Endothelial cell of umbilical vein (primary cell): ENCODE results near the gene ACP3.

Experiments used
- EZH2 ChIP-seq: IDR thresholded peaks from 2 replicates; pipeline ENCODE4 v1.6.1; 2012; ENCODE audit warnings: borderline replicate concordance, low read depth, mild to moderate bottlenecking, moderate library complexity, low read length, inconsistent platforms; ENCODE audit not compliant: severe bottlenecking
- JUN ChIP-seq: IDR thresholded peaks from 2 replicates; pipeline ENCODE4 v1.6.1; 2011; ENCODE audit warnings: borderline replicate concordance, low read depth; ENCODE audit not compliant: insufficient read length, insufficient read depth
- MYC ChIP-seq: IDR thresholded peaks from one replicate; pipeline ENCODE4 v1.6.1; 2011; ENCODE audit warnings: mild to moderate bottlenecking, low read depth, low read length
- POLR2A ChIP-seq: IDR thresholded peaks from 2 replicates; pipeline ENCODE4 v1.6.1; 2012; ENCODE audit warnings: low read depth, mild to moderate bottlenecking, control low read depth, low read length
- POLR2AphosphoS5 ChIP-seq: IDR thresholded peaks from 2 replicates; pipeline ENCODE4 v1.6.1; 2012; ENCODE audit warnings: low read depth, mild to moderate bottlenecking, control low read depth, low read length, moderate library complexity; ENCODE audit not compliant: insufficient read depth
- TF ChIP-seq, protein P1 (sequence below), 2 donors: IDR thresholded peaks; 1 replicate in 1 of 2; 2 replicates in 1 of 2; pipeline ENCODE4 v1.5.1; 2011; ENCODE audit warnings: low read length in 2 of 2, mild to moderate bottlenecking in 2 of 2, moderate library complexity in 2 of 2, control low read depth in 1 of 2, inconsistent platforms in 1 of 2, low read depth in 1 of 2; ENCODE audit not compliant: insufficient read depth in 1 of 2; ENCODE audit errors: extremely low read depth in 1 of 2
- TF ChIP-seq, protein P2 (sequence below): IDR thresholded peaks from 2 replicates; pipeline ENCODE4 v1.6.1; 2011; ENCODE audit not compliant: insufficient read depth, insufficient read length

DNA sequence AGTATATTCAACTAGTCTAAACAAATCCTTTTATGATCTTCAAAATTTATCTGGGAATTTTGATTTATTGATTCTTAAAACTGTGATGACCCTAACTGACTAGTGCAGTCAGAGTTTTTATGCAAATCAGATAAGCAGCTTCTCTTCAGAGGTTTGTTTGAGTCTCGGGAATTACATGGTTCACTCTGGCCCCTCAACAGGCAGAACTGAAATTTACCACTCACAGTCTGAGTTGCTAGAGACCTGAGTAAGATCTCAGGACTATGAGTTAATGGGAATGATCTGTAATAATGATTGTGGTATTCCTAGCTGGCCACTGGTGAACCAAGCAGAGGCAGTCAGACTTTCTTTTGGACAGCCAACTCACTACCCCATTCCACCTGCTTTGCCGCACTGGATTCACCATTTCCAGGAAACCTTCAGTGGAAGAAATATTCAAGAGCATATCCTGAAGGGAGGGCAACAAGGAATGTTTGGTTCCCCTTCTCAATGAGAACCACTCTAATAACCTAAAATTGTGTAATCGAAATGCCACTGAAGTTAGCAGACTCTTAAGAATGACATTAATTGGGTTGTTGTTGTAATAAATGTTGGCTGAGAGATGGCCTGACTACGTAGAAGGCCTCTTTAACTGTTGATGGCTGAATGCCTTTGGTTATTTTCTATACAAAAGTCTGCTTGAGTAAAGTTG, 88.5 kb downstream of the ACP3 start:
- no peak for TF ChIP-seq POLR2A
- TF ChIP-seq POLR2AphosphoS5: no peak
- TF ChIP-seq, protein P1, sequence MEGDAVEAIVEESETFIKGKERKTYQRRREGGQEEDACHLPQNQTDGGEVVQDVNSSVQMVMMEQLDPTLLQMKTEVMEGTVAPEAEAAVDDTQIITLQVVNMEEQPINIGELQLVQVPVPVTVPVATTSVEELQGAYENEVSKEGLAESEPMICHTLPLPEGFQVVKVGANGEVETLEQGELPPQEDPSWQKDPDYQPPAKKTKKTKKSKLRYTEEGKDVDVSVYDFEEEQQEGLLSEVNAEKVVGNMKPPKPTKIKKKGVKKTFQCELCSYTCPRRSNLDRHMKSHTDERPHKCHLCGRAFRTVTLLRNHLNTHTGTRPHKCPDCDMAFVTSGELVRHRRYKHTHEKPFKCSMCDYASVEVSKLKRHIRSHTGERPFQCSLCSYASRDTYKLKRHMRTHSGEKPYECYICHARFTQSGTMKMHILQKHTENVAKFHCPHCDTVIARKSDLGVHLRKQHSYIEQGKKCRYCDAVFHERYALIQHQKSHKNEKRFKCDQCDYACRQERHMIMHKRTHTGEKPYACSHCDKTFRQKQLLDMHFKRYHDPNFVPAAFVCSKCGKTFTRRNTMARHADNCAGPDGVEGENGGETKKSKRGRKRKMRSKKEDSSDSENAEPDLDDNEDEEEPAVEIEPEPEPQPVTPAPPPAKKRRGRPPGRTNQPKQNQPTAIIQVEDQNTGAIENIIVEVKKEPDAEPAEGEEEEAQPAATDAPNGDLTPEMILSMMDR (IDR thresholded peaks at IDR 0.05; ENCODE audit: extremely low read depth in 1 of 2, insufficient read depth in 1 of 2, low read depth in 1 of 2, low read length in 2 of 2): no peak
- TF ChIP-seq, protein P2, sequence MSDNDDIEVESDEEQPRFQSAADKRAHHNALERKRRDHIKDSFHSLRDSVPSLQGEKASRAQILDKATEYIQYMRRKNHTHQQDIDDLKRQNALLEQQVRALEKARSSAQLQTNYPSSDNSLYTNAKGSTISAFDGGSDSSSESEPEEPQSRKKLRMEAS: no peak
- TF ChIP-seq EZH2: no peak
- TF ChIP-seq MYC: no peak
- no peak for TF ChIP-seq JUN
